C4-2B (cell line): ENCODE results near the gene ASCL3.

Experiments
- CTCF ChIP-seq: fragments of 450-650 bp; conservative IDR thresholded peaks from 2 replicates; pipeline ENCODE4 v1.5.1; 2017; ENCODE audit warnings: mild to moderate bottlenecking
- ZFX ChIP-seq: fragments of 450-650 bp; IDR thresholded peaks from 2 replicates; pipeline ENCODE4 v1.6.1; 2017

GRCh38 chr11:8942518-8943066, at the start of gene ASCL3:
- TF ChIP-seq CTCF: no peak
- TF ChIP-seq ZFX: no peak
